Pancreas (tissue), 10 donors: ENCODE results near the gene RIMS3. TPM values are rescaled to one million over a fixed set of nuclear protein-coding genes. Genes with fewer than 3 reads are reported as not detected.
"Not testable (repeated sequence)": the region's sequence is repeated elsewhere in the genome, so short reads cannot be mapped to it uniquely, and the experiment has no call there.

ENCODE experiments used
- ATAC-seq, 4 donors: fragments of 200-7000 bp; cut with Tn5 transposase; one replicate each; pipeline versions ENCODE4 v1.8.0 to v1.9.1; 2020; ENCODE audit warnings: mild to moderate bottlenecking in 4 of 4, moderate library complexity in 4 of 4
- DNase-seq, 6 donors: peaks; one replicate each; pipeline ENCODE4 v3.0.0-alpha.2; 2020
- FAIRE-seq: peaks from 2 replicates; lab custom pipeline; 2012; peaks lifted over from hg19 to GRCh38; lab: Jason Lieb, UNC
- H3K27ac ChIP-seq, 4 donors: fragments of 200-600 bp; sonication (generic); 1 replicate in 3 of 4; 2 replicates in 1 of 4; pipeline versions ENCODE4 v1.5.0 to v1.8.0; 2020
- H3K27me3 ChIP-seq, 4 donors: fragments of 200-600 bp; one replicate each; pipeline ENCODE4 v1.8.0; 2021
- H3K36me3 ChIP-seq, 3 donors: fragments of 200-600 bp; sonication (generic) in 1 of 3; one replicate each; pipeline versions ENCODE4 v1.5.0 to v1.8.0; 2020 to 2021
- H3K4me1 ChIP-seq, 3 donors: fragments of 200-600 bp; one replicate each; pipeline ENCODE4 v1.8.0; 2021
- H3K4me3 ChIP-seq, 4 donors: fragments of 200-600 bp; sonication (generic) in 2 of 4; one replicate each; pipeline versions ENCODE4 v1.5.0 to v1.8.0; 2020 to 2021
- H3K9me3 ChIP-seq, 4 donors: fragments of 200-600 bp; one replicate each; pipeline ENCODE4 v1.8.0; 2021
- WGBS, 2 donors: extraction: QIAGEN DNeasy Blood & Tissue Kit; methylation state at CpG; one replicate each; pipeline ENCODE4 v1.1.7; 2013; 5-methylcytosine and 5-hydroxymethylcytosine counted together
- intact Hi-C, 3 donors: fragments of 100-400 bp; cut with DNase I; formaldehyde crosslinking; loops; one replicate each; pipeline versions ENCODE4 v1.11.1 to v1.14.2; 2022
- polyA plus RNA-seq, 2 donors: library from polyadenylated mRNA; stranded (reverse); fragments of 200-250 nt; gene quantifications; one replicate each; pipeline ENCODE4 v1.2.3, GENCODE V29; 2013
- total RNA-seq, 6 donors: library from RNA; stranded (reverse); fragmentation: NEBNext Ultra II Directional in 4 of 6; extraction: Animal tissue kit (Norgen Biotek cat#: 25700) in 4 of 6; gene quantifications; one replicate each; pipeline versions ENCODE4 v1.2.1 to v1.2.4, GENCODE V29; 2021 to 2023
- TF ChIP-seq, protein P1 (sequence below), 4 donors: fragments of 200-600 bp; sonication (generic) in 3 of 4; IDR thresholded peaks; one replicate each; pipeline versions ENCODE4 v1.5.0 to v1.8.0; 2021; ENCODE audit warnings: antibody characterized with exemption in 4 of 4
- donor health status: healthy with polysubstance abuse.
- donor health status: DM: no; HTN: no; CAD: no; lungs with moderate emphysema.
- donor health status: DM: no; HTN: no; CAD: no.
- donor health status: control.
- donor health status: control.
- donor health status: Bipolar disorder and iron deficiency.
- donor health status: DM: yes; HTN: yes; CAD: no.
- donor health status: DM: no; HTN: no; CAD: no.
- donor health status: DM: no; HTN: no; CAD: no.
- donor health status: DM: yes; HTN: yes; CAD: no.

Gene RIMS3
- total and polyA plus RNA-seq, 8 donors = 0.49 to 2.7 (median 0.66) TPM

DNA sequence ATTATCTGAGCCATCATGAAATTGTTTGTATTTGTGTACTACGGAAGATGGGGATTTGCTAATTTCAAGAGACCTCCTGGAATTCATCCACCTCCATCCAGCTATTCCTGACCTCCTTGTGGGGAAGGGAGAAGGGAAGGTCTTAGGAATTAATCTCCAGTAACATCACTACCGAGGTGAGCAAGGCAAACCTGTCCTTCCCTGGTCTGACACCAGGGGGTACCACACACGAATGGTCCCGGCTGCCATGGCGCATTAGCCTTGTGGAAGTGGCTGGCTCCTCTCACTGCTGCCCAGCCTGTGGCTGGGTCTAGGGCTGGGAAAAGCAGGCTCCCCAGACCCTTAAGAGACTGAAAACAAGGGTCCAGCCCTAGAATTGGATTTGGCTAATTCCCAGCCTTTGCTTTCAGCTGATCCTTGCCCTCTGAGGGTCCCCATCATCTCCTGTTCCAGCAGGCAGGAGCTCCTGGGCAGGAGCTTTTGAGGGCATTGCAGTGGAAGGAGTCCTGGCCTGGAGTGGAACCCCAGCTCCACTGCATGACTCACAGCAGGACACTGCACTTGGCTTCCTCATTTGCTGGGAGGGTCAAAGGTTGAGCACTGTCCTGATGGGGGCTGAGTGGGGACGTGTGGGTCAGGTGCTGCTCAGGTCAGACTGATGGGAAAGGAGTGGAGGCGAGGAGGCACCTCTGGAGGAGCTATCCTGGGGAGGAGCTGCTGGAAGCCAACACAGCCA, 34.8 kb downstream of the RIMS3 start:
- H3K27me3 ChIP-seq = no peaks in the 10 kb centered on the region
- peaks cover 0 to 3% (median 0%) of the 10 kb centered on the region in 3 donors for H3K4me1 ChIP-seq
- ATAC-seq = peak; percentile 79 to 96 (median 81)
- intact Hi-C loops = no loop called here
- TF ChIP-seq, protein P1, sequence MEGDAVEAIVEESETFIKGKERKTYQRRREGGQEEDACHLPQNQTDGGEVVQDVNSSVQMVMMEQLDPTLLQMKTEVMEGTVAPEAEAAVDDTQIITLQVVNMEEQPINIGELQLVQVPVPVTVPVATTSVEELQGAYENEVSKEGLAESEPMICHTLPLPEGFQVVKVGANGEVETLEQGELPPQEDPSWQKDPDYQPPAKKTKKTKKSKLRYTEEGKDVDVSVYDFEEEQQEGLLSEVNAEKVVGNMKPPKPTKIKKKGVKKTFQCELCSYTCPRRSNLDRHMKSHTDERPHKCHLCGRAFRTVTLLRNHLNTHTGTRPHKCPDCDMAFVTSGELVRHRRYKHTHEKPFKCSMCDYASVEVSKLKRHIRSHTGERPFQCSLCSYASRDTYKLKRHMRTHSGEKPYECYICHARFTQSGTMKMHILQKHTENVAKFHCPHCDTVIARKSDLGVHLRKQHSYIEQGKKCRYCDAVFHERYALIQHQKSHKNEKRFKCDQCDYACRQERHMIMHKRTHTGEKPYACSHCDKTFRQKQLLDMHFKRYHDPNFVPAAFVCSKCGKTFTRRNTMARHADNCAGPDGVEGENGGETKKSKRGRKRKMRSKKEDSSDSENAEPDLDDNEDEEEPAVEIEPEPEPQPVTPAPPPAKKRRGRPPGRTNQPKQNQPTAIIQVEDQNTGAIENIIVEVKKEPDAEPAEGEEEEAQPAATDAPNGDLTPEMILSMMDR (IDR thresholded peaks at IDR 0.05) = peak in 3 of 4 donors; percentile 9 to 32 (median 28)
- H3K36me3 ChIP-seq = no peaks in the 10 kb centered on the region
- H3K4me3 ChIP-seq = no peak overlapping the region
- FAIRE-seq = no peak
- peak in 3 of 6 donors; percentile 46 to 72 (median 46) for DNase-seq
- H3K9me3 ChIP-seq = no peaks in the 10 kb centered on the region
- no peak overlapping the region for H3K27ac ChIP-seq
- WGBS, 2 donors = 53 to 67% methylated on average over 7 of the region's 7 CpGs

DNA sequence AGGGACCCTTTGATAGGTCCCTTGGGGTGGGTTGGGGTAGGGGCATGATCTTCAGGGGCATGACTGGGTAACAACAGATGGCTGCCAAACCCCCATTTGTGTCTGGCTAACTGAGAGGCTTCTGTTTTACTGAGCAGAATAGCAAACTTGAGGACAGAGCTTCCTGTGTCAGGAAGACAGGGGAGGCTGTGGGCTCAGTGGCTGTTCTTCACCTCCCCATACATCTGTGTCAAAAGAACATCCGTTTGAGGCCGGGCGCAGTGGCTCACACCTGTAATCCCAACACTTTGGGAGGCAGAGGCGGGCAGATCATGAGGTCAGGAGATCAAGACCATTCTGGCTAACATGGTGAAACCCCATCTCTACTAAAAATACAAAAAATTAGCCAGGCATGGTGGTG, 35.9 kb downstream of the RIMS3 start:
- FAIRE-seq, H3K36me3 ChIP-seq, H3K27ac ChIP-seq, H3K4me1 ChIP-seq, DNase-seq, H3K4me3 ChIP-seq, ATAC-seq, H3K27me3 ChIP-seq, H3K9me3 ChIP-seq: not testable (repeated sequence)
- intact Hi-C loops = loop anchor here in 1 of 3 donors (10.0 kb wide), 2 partner anchors 215 to 325 kb away; no protein-coding TSS in a partner anchor
- 89 to 91% methylated on average over 4 of the region's 4 CpGs for WGBS, 2 donors

DNA sequence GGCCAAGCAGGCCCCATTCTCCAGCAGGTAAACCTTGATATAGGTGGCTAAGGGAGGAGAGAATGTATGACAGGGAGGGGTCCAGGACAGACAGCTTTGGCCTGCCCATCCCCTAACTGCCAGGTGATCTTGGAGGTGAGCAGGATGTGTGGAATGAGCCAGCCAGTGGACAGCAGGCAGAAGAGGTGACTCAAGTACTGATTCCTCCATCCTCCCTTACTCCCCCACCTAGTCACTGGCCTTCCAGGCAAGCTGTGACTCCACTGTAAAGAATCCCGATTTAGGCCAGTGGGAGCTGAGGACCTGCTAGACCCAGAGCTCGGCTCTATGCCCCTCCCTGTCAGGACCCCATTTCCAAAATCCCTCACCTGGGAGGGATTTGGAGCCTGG, 36.6 kb downstream of the RIMS3 start:
- no peaks in the 10 kb centered on the region for H3K36me3 ChIP-seq
- DNase-seq = no peak
- no peaks in the 10 kb centered on the region for H3K9me3 ChIP-seq
- peaks cover 0 to 5% (median 0%) of the 10 kb centered on the region in 3 donors for H3K4me1 ChIP-seq
- no peaks in the 10 kb centered on the region for H3K27me3 ChIP-seq
- WGBS, 2 donors = 84 to 92% methylated on average over 2 of the region's 2 CpGs
- H3K4me3 ChIP-seq = no peak overlapping the region
- ATAC-seq = no peak
- FAIRE-seq = no peak
- TF ChIP-seq, protein P1 (IDR thresholded peaks at IDR 0.05) = no peak
- H3K27ac ChIP-seq = no peak overlapping the region
- intact Hi-C loops = loop anchor here in 1 of 3 donors (10.0 kb wide), 2 partner anchors 216 to 326 kb away; no protein-coding TSS in a partner anchor

DNA sequence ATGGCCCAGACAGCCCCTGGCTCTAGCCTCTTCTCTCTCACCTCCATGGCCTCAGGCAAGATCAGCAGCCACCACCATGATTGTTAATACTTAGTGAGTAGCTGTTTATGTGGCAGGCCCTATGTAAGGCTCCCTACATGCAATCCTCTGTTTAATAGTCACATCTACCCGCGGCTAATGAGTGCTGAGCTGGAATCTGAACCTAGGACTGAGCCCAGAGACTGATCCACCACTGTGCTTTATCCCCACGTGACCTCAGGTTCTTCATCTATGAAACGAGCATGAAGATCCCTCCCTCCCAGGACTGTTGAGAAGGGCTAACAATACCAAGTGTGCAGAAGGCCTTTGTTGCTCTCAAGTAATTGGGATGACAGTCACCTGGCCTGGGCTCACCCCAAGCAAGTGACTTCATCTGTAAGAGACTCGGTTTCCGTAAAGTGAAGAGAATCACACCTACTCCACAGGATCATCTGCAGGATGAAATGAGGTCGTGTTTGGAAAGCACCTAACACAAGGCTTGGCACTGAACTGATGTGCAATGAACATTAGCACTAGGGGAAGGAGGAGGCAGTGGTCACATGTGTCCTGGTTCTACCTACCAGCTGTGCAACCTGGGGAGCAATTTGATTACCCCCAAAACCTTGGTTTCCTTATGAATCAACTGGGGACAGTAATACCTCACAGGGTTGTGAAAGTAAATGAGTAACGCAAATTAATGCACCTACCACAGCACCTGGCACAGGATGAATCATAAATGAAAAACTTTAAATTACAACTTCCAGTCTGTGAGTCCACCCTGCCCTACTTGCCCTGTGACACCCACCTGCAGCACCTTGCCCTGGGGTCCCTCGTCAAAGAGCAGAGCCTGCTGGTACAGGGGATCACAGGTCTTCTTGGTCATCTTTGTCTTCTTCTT, 37.2 kb downstream of the RIMS3 start:
- peaks cover 0 to 4% (median 0%) of the 10 kb centered on the region in 3 donors for H3K4me1 ChIP-seq
- no peaks in the 10 kb centered on the region for H3K27me3 ChIP-seq
- no peak overlapping the region for H3K4me3 ChIP-seq
- no peak overlapping the region for H3K27ac ChIP-seq
- no peaks in the 10 kb centered on the region for H3K36me3 ChIP-seq
- intact Hi-C loops = loop anchor here in 1 of 3 donors (10.0 kb wide), 2 partner anchors 217 to 327 kb away; no protein-coding TSS in a partner anchor
- no peaks in the 10 kb centered on the region for H3K9me3 ChIP-seq
- ATAC-seq (no peak), DNase-seq (no peak), FAIRE-seq (no peak)
- WGBS, 2 donors = 78 to 79% methylated on average over 9 of the region's 9 CpGs
- TF ChIP-seq, protein P1 (IDR thresholded peaks at IDR 0.05) = no peak

DNA sequence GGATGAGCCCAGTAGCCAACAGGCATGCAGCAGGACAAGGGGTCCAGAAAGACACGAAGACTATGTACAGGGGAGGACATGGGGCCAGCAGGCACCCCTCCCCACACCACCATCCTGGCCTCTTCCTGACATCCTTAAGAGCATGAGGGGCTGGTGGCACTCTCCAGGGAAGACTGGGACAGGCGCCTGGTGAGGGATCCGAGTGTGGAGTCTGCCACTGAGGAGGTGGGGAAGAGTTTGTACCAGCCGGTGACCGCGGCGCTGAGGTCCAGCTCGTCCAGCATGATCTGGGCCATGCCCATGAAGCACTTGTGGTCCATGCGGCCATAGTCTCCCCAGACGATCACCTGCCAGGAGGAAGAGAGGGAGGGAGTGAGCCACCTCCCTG, 39.1 kb downstream of the RIMS3 start:
- Histone ChIP-seq H3K9me3 (no peaks in the 10 kb centered on the region), H3K4me3 (no peak overlapping the region), H3K36me3 (no peaks in the 10 kb centered on the region), H3K27me3 (no peaks in the 10 kb centered on the region), H3K27ac (no peak overlapping the region), H3K4me1 (peaks cover 0 to 4% (median 0%) of the 10 kb centered on the region in 3 donors)
- intact Hi-C loops = loop anchor here in 1 of 3 donors (10.0 kb wide), 2 partner anchors 218 to 328 kb away; no protein-coding TSS in a partner anchor
- no peak for FAIRE-seq
- DNase-seq = no peak
- TF ChIP-seq, protein P1 (IDR thresholded peaks at IDR 0.05) = no peak
- WGBS, 2 donors = 94 to 95% methylated on average over 10 of the region's 10 CpGs
- no peak for ATAC-seq
